Measurements from ENCODE around the gene THNSL1. TPM values are rescaled to one million over a fixed set of nuclear protein-coding genes. Genes with fewer than 3 reads are reported as not detected.

THNSL1 gene
- total RNA-seq, 1 donor from 2014 or later = 2.0 TPM

DNA sequence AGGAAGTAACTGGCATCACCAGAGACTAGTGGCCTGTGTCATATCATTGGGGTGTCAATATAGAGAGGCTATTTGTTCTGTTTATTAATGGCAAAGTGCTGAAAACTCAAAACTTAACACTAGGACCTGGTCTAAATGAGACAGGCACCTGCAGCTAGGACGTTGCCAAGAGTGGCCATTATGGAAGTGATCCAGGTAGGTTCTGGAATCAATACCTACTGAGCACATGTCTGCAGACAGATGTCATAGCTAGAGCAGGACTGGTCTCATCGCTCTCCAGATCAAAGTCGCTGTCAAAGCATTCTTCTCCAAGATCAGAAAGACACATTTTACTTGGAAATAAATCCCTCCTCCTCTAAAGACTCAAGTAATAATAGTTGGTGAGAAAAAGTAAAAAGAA lies 40.3 kb downstream of the THNSL1 start:
- Histone ChIP-seq H3K4me1 (no peaks in the 10 kb centered on the region), H3K36me3 (no peaks in the 10 kb centered on the region), H3K4me3 (no peak overlapping the region), H3K9me3 (no peaks in the 10 kb centered on the region), H3K27me3 (no peaks in the 10 kb centered on the region), H3K27ac (no peak overlapping the region)
- no peak for DNase-seq (ENCODE audit: extremely low spot score in 2 of 2)
- intact Hi-C loops (cut with DNase I) = no loop called here
- TF ChIP-seq, protein P1, sequence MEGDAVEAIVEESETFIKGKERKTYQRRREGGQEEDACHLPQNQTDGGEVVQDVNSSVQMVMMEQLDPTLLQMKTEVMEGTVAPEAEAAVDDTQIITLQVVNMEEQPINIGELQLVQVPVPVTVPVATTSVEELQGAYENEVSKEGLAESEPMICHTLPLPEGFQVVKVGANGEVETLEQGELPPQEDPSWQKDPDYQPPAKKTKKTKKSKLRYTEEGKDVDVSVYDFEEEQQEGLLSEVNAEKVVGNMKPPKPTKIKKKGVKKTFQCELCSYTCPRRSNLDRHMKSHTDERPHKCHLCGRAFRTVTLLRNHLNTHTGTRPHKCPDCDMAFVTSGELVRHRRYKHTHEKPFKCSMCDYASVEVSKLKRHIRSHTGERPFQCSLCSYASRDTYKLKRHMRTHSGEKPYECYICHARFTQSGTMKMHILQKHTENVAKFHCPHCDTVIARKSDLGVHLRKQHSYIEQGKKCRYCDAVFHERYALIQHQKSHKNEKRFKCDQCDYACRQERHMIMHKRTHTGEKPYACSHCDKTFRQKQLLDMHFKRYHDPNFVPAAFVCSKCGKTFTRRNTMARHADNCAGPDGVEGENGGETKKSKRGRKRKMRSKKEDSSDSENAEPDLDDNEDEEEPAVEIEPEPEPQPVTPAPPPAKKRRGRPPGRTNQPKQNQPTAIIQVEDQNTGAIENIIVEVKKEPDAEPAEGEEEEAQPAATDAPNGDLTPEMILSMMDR (IDR thresholded peaks at IDR 0.05) = no peak
- no peak for TF ChIP-seq POLR2A (IDR thresholded peaks at IDR 0.05)
- no peak for TF ChIP-seq POLR2AphosphoS5 (IDR thresholded peaks at IDR 0.05; ENCODE audit: insufficient read depth in 1 of 2, low read depth in 1 of 2)

DNA sequence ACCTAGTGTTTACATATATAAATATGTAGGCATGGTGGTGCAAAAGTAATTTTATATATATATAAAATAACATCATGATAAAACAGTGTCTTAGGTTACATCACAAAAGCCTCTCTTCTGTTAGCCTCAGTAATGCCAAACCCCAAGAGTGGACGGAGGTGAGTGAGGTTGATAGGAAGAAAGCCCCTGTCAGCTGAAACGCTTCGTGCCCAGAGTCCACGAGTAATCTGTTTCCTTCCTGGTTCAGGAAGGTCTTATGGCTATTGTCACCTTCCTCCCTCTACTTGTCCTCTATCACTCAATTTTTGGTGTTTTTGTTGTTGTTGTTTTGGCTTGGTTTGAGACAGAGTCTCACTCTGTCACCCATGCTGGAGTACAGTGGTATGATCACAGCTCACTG lies 41.5 kb downstream of the THNSL1 start:
- Histone ChIP-seq H3K4me1 (no peaks in the 10 kb centered on the region), H3K4me3 (no peak overlapping the region), H3K9me3 (no peaks in the 10 kb centered on the region), H3K36me3 (no peaks in the 10 kb centered on the region), H3K27me3 (no peaks in the 10 kb centered on the region), H3K27ac (no peak overlapping the region)
- intact Hi-C loops (cut with DNase I) = no loop called here
- TF ChIP-seq POLR2AphosphoS5 (IDR thresholded peaks at IDR 0.05; ENCODE audit: insufficient read depth in 1 of 2, low read depth in 1 of 2) (no peak), POLR2A (IDR thresholded peaks at IDR 0.05) (no peak)
- TF ChIP-seq, protein P1 (IDR thresholded peaks at IDR 0.05) = no peak
- no peak for DNase-seq (ENCODE audit: extremely low spot score in 2 of 2)

DNA sequence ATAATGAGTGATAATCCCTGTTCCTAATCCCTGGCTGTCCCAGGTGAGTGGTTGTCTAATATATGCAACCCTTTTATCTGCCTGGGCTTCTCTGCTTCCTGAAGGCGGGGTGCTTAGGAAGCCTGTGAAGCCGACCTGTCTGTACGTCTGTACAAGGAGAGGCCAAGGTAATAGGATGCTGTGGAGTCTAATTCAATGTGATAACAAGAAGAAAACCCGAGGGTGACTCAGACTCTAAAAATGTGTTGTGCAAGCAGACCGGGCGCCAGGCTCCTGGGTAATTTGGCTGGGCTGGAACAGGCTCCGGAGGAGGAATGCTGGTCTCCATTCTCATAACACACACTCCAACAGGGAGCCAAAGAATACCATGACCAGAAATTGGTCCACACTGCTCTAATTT lies 43.6 kb downstream of the THNSL1 start:
- DNase-seq (ENCODE audit: extremely low spot score in 2 of 2) = no peak
- intact Hi-C loops (cut with DNase I) = no loop called here

DNA sequence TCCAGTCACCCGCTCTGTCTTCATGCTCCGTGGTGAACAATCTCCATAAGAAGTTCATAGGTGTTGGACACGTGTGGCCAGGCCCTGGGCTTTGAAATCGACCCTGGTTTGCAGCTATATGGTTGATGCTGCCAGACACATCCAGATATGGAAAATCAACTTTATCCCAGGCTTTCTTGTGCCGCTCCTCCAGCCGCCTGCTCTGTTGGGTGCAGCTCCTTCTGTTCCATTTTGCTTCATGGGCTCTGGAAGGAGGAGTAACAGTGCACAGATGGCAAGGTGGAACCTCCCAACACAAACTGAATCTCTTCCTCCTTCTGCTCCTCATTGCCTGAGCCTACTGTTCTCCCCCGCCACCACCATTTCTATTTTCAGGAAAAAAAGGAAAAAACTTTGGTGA lies 44.7 kb downstream of the THNSL1 start:
- H3K4me1 ChIP-seq = no peaks in the 10 kb centered on the region
- intact Hi-C loops (cut with DNase I) = no loop called here
- no peak overlapping the region for H3K27ac ChIP-seq
- no peaks in the 10 kb centered on the region for H3K9me3 ChIP-seq
- H3K27me3 ChIP-seq = no peaks in the 10 kb centered on the region
- TF ChIP-seq POLR2AphosphoS5 (IDR thresholded peaks at IDR 0.05; ENCODE audit: insufficient read depth in 1 of 2, low read depth in 1 of 2) = no peak
- DNase-seq (ENCODE audit: extremely low spot score in 2 of 2) = no peak
- no peaks in the 10 kb centered on the region for H3K36me3 ChIP-seq
- H3K4me3 ChIP-seq = no peak overlapping the region

More for the DNA sequence above, 43.6 kb downstream of the THNSL1 start:
- H3K27me3 ChIP-seq = no peaks in the 10 kb centered on the region
- no peak overlapping the region for H3K27ac ChIP-seq
- no peaks in the 10 kb centered on the region for H3K4me1 ChIP-seq
- H3K9me3 ChIP-seq = no peaks in the 10 kb centered on the region
- no peak overlapping the region for H3K4me3 ChIP-seq
- TF ChIP-seq, protein P1 (IDR thresholded peaks at IDR 0.05) = no peak
- TF ChIP-seq POLR2AphosphoS5 (IDR thresholded peaks at IDR 0.05; ENCODE audit: insufficient read depth in 1 of 2, low read depth in 1 of 2) (no peak), POLR2A (IDR thresholded peaks at IDR 0.05) (no peak)
- H3K36me3 ChIP-seq = no peaks in the 10 kb centered on the region

- no peak for DNase-seq (ENCODE audit: extremely low spot score in 2 of 2)
- Histone ChIP-seq H3K4me1 (no peaks in the 10 kb centered on the region), H3K36me3 (no peaks in the 10 kb centered on the region), H3K27me3 (no peaks in the 10 kb centered on the region), H3K27ac (no peak overlapping the region), H3K4me3 (no peak overlapping the region), H3K9me3 (no peaks in the 10 kb centered on the region)
- TF ChIP-seq POLR2A (IDR thresholded peaks at IDR 0.05) (no peak), POLR2AphosphoS5 (IDR thresholded peaks at IDR 0.05; ENCODE audit: insufficient read depth in 1 of 2, low read depth in 1 of 2) (no peak)
- TF ChIP-seq, protein P1 (IDR thresholded peaks at IDR 0.05) = no peak
- intact Hi-C loops (cut with DNase I) = no loop called here
Measured at GRCh38 chr10:25061711-25062449, 45.5 kb downstream of the THNSL1 start.

Data from vagina (tissue), 2 donors.